ENCODE data around the gene MTRR. TPM values are rescaled to one million over a fixed set of nuclear protein-coding genes. Genes with fewer than 3 reads are reported as not detected.

The MTRR gene
- polyA plus RNA-seq, 1 of the 3 experiments (the other 2 are of a cell fraction) = 18.4 TPM

DNA sequence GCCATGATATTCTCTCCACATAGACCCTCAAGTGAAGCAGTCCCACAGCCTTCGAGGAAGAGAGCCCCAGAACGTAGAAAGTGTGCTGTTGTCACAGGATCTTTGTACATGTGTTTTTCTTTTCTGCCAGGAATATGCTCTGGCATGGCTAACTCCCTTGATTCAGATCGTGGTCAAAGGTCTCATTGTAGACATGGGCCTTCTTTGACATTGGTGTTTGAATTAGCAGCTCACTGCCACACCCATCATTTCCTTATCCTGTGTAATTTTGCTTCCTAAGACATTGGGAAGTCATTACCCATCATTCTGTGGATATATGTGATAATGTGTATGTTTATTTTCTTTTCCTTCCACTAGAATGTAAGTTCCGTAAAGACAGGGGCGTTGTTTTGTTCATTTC is 25.5 kb downstream of the MTRR start:
- H4K20me1 ChIP-seq (ENCODE audit: insufficient read depth) = no peaks in the 10 kb centered on the region
- ChIA-PET CTCF (no interaction called here), POLR2A (no interaction called here)
- no peak for TF ChIP-seq SIN3A (IDR thresholded peaks at IDR 0.05; ENCODE audit: borderline replicate concordance, low read depth, low read length)
- TF ChIP-seq, protein P1, sequence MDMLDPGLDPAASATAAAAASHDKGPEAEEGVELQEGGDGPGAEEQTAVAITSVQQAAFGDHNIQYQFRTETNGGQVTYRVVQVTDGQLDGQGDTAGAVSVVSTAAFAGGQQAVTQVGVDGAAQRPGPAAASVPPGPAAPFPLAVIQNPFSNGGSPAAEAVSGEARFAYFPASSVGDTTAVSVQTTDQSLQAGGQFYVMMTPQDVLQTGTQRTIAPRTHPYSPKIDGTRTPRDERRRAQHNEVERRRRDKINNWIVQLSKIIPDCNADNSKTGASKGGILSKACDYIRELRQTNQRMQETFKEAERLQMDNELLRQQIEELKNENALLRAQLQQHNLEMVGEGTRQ (IDR thresholded peaks at IDR 0.05; ENCODE audit: borderline replicate concordance, low read depth, low read length) = no peak
- no peak for TF ChIP-seq EP300 (IDR thresholded peaks at IDR 0.05; ENCODE audit: borderline replicate concordance in 1 of 2, low read depth in 1 of 2, low read length in 1 of 2)
- TF ChIP-seq FOXM1 (IDR thresholded peaks at IDR 0.05; ENCODE audit: low read depth) = no peak
- TF ChIP-seq, protein P2, sequence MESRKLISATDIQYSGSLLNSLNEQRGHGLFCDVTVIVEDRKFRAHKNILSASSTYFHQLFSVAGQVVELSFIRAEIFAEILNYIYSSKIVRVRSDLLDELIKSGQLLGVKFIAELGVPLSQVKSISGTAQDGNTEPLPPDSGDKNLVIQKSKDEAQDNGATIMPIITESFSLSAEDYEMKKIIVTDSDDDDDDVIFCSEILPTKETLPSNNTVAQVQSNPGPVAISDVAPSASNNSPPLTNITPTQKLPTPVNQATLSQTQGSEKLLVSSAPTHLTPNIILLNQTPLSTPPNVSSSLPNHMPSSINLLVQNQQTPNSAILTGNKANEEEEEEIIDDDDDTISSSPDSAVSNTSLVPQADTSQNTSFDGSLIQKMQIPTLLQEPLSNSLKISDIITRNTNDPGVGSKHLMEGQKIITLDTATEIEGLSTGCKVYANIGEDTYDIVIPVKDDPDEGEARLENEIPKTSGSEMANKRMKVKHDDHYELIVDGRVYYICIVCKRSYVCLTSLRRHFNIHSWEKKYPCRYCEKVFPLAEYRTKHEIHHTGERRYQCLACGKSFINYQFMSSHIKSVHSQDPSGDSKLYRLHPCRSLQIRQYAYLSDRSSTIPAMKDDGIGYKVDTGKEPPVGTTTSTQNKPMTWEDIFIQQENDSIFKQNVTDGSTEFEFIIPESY (IDR thresholded peaks at IDR 0.05; ENCODE audit: borderline replicate concordance, low read depth) = no peak
- TF ChIP-seq NFIC (IDR thresholded peaks at IDR 0.05; ENCODE audit: borderline replicate concordance) = no peak
- no peak for TF ChIP-seq YY1 (IDR thresholded peaks at IDR 0.05; ENCODE audit: low read depth)
- no peak for TF ChIP-seq RCOR1 (IDR thresholded peaks at IDR 0.05; ENCODE audit: low read length)
- no peak for TF ChIP-seq RFX5 (IDR thresholded peaks at IDR 0.05; ENCODE audit: low read length)
- TF ChIP-seq TEAD4 (IDR thresholded peaks at IDR 0.05; ENCODE audit: borderline replicate concordance, insufficient read depth) = no peak
- TF ChIP-seq FOXJ3 (CRISPR knock-in tag; IDR thresholded peaks at IDR 0.05) = no peak
- no peak for TF ChIP-seq MXI1 (IDR thresholded peaks at IDR 0.05; ENCODE audit: low read depth, low read length)
- no peak for TF ChIP-seq GABPA (IDR thresholded peaks at IDR 0.05; ENCODE audit: low read depth)
- TF ChIP-seq, protein P3, sequence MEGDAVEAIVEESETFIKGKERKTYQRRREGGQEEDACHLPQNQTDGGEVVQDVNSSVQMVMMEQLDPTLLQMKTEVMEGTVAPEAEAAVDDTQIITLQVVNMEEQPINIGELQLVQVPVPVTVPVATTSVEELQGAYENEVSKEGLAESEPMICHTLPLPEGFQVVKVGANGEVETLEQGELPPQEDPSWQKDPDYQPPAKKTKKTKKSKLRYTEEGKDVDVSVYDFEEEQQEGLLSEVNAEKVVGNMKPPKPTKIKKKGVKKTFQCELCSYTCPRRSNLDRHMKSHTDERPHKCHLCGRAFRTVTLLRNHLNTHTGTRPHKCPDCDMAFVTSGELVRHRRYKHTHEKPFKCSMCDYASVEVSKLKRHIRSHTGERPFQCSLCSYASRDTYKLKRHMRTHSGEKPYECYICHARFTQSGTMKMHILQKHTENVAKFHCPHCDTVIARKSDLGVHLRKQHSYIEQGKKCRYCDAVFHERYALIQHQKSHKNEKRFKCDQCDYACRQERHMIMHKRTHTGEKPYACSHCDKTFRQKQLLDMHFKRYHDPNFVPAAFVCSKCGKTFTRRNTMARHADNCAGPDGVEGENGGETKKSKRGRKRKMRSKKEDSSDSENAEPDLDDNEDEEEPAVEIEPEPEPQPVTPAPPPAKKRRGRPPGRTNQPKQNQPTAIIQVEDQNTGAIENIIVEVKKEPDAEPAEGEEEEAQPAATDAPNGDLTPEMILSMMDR (IDR thresholded peaks at IDR 0.05) = no peak
- no peak for TF ChIP-seq TCF12 (IDR thresholded peaks at IDR 0.05)
- no peak overlapping the region for H3K4me2 ChIP-seq
- H3K9me3 ChIP-seq = no peaks in the 10 kb centered on the region
- H3K79me2 ChIP-seq (ENCODE audit: insufficient read depth) = no peaks in the 10 kb centered on the region
- 95% methylated on average over 5 of the region's 5 CpGs for WGBS (ENCODE audit: low lambda C conversion rate)
- H3K9me2 ChIP-seq = no peaks in the 10 kb centered on the region
- no peak overlapping the region for H2AFZ ChIP-seq (ENCODE audit: low read depth)
- H3K27ac ChIP-seq (ENCODE audit: low read depth in 2 of 2, low read length in 1 of 2) = no peak overlapping the region
- H3F3A ChIP-seq (replicated peaks; ENCODE audit: insufficient read depth) = peaks cover 3% of the 10 kb centered on the region
- no peaks in the 10 kb centered on the region for H3K27me3 ChIP-seq (ENCODE audit: insufficient read depth)
- H3K36me3 ChIP-seq (replicated peaks in 1 of 2; ENCODE audit: control insufficient read depth in 1 of 2, insufficient read depth in 2 of 2, low read length in 1 of 2) = peaks cover 74 to 97% of the 10 kb centered on the region in 2 experiments
- H3K4me1 ChIP-seq (ENCODE audit: control insufficient read depth in 1 of 2, insufficient read depth in 2 of 2, low read depth in 1 of 2, low read length in 1 of 2) = no peaks in the 10 kb centered on the region
- no peak for DNase-seq
- no peak overlapping the region for H3K9ac ChIP-seq
- no peak overlapping the region for H3K4me3 ChIP-seq (ENCODE audit: low read depth in 2 of 2, low read length in 1 of 2)
